PC-9 (cell line): ENCODE results near the gene C2CD5.

Experiments
- EZH2 ChIP-seq: fragments of 200-600 bp; sonication (generic); IDR thresholded peaks from 2 replicates; pipeline ENCODE4 v1.8.0; 2017; ENCODE audit warnings: antibody characterized with exemption, low read depth
- TF ChIP-seq, protein P1 (sequence below): fragments of 200-600 bp; sonication (generic); conservative IDR thresholded peaks from 2 replicates; pipeline ENCODE4 v1.6.1; 2017; ENCODE audit warnings: mixed run types, antibody characterized with exemption, mild to moderate bottlenecking, moderate library complexity

DNA sequence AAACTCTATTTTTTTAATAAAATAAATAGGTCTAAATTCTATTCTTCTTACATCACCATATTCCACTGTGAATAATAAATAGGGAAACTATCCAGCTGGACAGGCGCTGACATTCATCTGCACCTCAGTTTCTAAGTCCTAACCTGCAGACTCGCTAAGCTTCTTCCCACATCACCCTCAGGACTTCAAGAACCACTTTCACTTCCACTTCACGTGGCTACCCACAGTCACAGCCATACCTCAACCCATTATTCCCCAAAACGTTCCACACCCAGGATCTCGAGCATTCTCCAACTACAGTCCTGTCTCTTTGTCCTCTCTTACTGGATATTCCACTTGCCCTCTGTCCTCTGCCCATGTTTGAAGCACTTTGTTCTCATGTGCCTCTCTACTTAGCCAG is 71.1 kb downstream of the C2CD5 start:
- no peak for TF ChIP-seq EZH2
- TF ChIP-seq, protein P1, sequence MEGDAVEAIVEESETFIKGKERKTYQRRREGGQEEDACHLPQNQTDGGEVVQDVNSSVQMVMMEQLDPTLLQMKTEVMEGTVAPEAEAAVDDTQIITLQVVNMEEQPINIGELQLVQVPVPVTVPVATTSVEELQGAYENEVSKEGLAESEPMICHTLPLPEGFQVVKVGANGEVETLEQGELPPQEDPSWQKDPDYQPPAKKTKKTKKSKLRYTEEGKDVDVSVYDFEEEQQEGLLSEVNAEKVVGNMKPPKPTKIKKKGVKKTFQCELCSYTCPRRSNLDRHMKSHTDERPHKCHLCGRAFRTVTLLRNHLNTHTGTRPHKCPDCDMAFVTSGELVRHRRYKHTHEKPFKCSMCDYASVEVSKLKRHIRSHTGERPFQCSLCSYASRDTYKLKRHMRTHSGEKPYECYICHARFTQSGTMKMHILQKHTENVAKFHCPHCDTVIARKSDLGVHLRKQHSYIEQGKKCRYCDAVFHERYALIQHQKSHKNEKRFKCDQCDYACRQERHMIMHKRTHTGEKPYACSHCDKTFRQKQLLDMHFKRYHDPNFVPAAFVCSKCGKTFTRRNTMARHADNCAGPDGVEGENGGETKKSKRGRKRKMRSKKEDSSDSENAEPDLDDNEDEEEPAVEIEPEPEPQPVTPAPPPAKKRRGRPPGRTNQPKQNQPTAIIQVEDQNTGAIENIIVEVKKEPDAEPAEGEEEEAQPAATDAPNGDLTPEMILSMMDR, result no peak
